Tibial nerve (tissue), 4 donors: ENCODE results near the gene P2RX5.

Experiments used
- EP300 ChIP-seq, 2 donors: sonication (generic); formaldehyde crosslinking; IDR thresholded peaks; one replicate each; pipeline ENCODE4 v1.6.1; 2017; ENCODE audit warnings: antibody characterized with exemption in 2 of 2, mild to moderate bottlenecking in 1 of 2
- POLR2A ChIP-seq, 2 donors: fragments of 450-650 bp; IDR thresholded peaks; one replicate each; pipeline ENCODE4 v1.6.1; 2017; ENCODE audit warnings: antibody characterized with exemption in 2 of 2, mild to moderate bottlenecking in 2 of 2, moderate library complexity in 2 of 2
- TF ChIP-seq, protein P1 (sequence below), 5 experiments: fragments of 200-600 bp in 3 of 5; fragments of 450-650 bp in 2 of 5; sonication (generic) in 3 of 5; IDR thresholded peaks; one replicate each; pipeline ENCODE4 v1.5.1; 2016 to 2019; ENCODE audit warnings: antibody characterized with exemption in 5 of 5, mild to moderate bottlenecking in 3 of 5, moderate library complexity in 2 of 5

DNA sequence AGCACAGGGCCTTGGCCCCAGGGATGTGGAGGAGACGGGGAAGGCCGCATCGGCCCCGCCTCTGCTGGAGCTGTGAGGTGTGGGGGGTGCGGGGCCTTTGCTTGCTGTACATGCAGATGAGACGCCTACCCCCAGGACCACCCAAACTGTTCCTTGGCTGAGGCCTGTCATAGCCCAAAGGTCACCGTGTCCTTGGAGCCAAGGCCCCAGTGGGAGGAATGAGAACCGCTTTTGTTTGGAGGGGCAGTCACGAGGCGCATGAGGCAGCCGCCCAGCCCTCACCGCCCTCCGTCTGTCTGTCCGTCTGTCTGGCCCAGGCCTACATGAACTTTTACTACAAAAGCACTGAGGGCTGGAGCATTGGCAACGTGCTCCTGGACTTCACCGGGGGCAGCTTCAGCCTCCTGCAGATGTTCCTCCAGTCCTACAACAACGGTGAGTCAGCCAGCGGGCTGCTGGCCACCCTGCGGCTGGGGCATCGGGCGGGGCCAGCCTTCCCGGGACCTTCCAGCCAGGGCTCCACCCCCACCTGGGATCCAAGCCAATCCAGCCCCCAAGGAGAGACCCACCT is 36.3 kb downstream of the P2RX5 start:
- TF ChIP-seq, protein P1, sequence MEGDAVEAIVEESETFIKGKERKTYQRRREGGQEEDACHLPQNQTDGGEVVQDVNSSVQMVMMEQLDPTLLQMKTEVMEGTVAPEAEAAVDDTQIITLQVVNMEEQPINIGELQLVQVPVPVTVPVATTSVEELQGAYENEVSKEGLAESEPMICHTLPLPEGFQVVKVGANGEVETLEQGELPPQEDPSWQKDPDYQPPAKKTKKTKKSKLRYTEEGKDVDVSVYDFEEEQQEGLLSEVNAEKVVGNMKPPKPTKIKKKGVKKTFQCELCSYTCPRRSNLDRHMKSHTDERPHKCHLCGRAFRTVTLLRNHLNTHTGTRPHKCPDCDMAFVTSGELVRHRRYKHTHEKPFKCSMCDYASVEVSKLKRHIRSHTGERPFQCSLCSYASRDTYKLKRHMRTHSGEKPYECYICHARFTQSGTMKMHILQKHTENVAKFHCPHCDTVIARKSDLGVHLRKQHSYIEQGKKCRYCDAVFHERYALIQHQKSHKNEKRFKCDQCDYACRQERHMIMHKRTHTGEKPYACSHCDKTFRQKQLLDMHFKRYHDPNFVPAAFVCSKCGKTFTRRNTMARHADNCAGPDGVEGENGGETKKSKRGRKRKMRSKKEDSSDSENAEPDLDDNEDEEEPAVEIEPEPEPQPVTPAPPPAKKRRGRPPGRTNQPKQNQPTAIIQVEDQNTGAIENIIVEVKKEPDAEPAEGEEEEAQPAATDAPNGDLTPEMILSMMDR (IDR thresholded peaks at IDR 0.05), result peak in 4 of 5 experiments; percentile 5 to 66 (median 36)
- TF ChIP-seq POLR2A (IDR thresholded peaks at IDR 0.05) (peak in 1 of 2 donors; percentile 34), EP300 (IDR thresholded peaks at IDR 0.05) (peak in 1 of 2 donors; percentile 95)
